Muscle of leg (tissue), 16 donors: ENCODE results near the gene TMEM123. TPM values are rescaled to one million over a fixed set of nuclear protein-coding genes. Genes with fewer than 3 reads are reported as not detected.
A peak's percentile ranks its signal among the peaks of the same experiment; 100 is the strongest.

Experiments
- DNase-seq: peaks from one replicate; pipeline ENCODE4 v3.0.0; 2013
- H3K27ac ChIP-seq: one replicate; pipeline ENCODE4 v1.5.1; 2013; ENCODE audit warnings: mild to moderate bottlenecking, low read length, control low read depth
- H3K27me3 ChIP-seq: one replicate; pipeline ENCODE4 v1.6.1; 2013; ENCODE audit warnings: low read length; ENCODE audit not compliant: control insufficient read depth, insufficient read depth
- H3K36me3 ChIP-seq: one replicate; pipeline ENCODE4 v1.6.1; 2013; ENCODE audit warnings: low read length; ENCODE audit not compliant: control insufficient read depth, insufficient read depth
- H3K4me1 ChIP-seq: one replicate; pipeline ENCODE4 v1.6.1; 2013; ENCODE audit warnings: low read length; ENCODE audit not compliant: control insufficient read depth, insufficient read depth
- H3K4me3 ChIP-seq: one replicate; pipeline ENCODE4 v1.5.1; 2013; ENCODE audit warnings: low read length, control low read depth
- H3K9me3 ChIP-seq: replicated peaks from 2 replicates; pipeline ENCODE4 v1.6.1; 2013; ENCODE audit warnings: low read depth, low read length; ENCODE audit not compliant: control insufficient read depth
- WGBS: methylation state at CpG from one replicate; pipeline ENCODE4 v1.1.5; 2013; ENCODE audit warnings: missing lambda C conversion rate; ENCODE audit not compliant: insufficient coverage; 5-methylcytosine and 5-hydroxymethylcytosine counted together
- long read RNA-seq, 11 donors: transcript quantifications; one replicate each; lab custom pipeline, GENCODE V29; 2026
- polyA plus RNA-seq, 8 donors: library from polyadenylated mRNA; unstranded; fragments of 120-200 nt; gene quantifications; one replicate each; pipeline versions ENCODE4 v1.2.1 to v1.2.3, GENCODE V29; 2013; ENCODE audit warnings: inconsistent platforms in 1 of 8, low replicate concordance in 1 of 8; ENCODE audit not compliant: insufficient read length in 8 of 8, insufficient read depth in 1 of 8
- total RNA-seq: library from RNA; stranded (reverse); fragments of 120-200 nt; gene quantifications from one replicate; pipeline ENCODE4 v1.2.4, GENCODE V29; 2013

The TMEM123 gene
- total RNA-seq (80.2 TPM), polyA plus RNA-seq (100 to 1,000 TPM; 119 to 158 (median 135) TPM)
- long read RNA-seq, donor 1, transcript TMEM123-206 (3 exons, 549 nt), result minor isoform, 7 of 44 reads
- long read RNA-seq, donor 1, transcript TMEM123-202 (5 exons, 3,579 nt), result major isoform, 30 of 44 reads
- long read RNA-seq, donor 1, partial matches to known transcripts, result 7 of 44 reads
- long read RNA-seq, donor 1, other reads (novel, unspliced or antisense), result 0 of 44 reads
- long read RNA-seq, donor 2, transcript TMEM123-202 (5 exons, 3,579 nt), result major isoform, 5 of 9 reads
- long read RNA-seq, donor 2, partial matches to known transcripts, result 0 of 9 reads
- long read RNA-seq, donor 2, other reads (novel, unspliced or antisense), result 0 of 9 reads
- long read RNA-seq, donor 3, transcript TMEM123-206 (3 exons, 549 nt), result minor isoform, 12 of 60 reads
- long read RNA-seq, donor 3, transcript TMEM123-202 (5 exons, 3,579 nt), result major isoform, 36 of 60 reads
- long read RNA-seq, donor 3, partial matches to known transcripts, result 12 of 60 reads
- long read RNA-seq, donor 3, other reads (novel, unspliced or antisense), result 0 of 60 reads
- long read RNA-seq, donor 4, transcript TMEM123-206 (3 exons, 549 nt), result major isoform, 29 of 48 reads
- long read RNA-seq, donor 4, transcript TMEM123-202 (5 exons, 3,579 nt), result minor isoform, 19 of 48 reads
- long read RNA-seq, donor 4, partial matches to known transcripts, result 0 of 48 reads
- long read RNA-seq, donor 4, other reads (novel, unspliced or antisense), result 0 of 48 reads
- long read RNA-seq, donor 5, transcript TMEM123-202 (5 exons, 3,579 nt), result minor isoform, 52 of 157 reads
- long read RNA-seq, donor 5, transcript TMEM123-206 (3 exons, 549 nt), result major isoform, 57 of 157 reads
- long read RNA-seq, donor 5, partial matches to known transcripts, result 48 of 157 reads
- long read RNA-seq, donor 5, other reads (novel, unspliced or antisense), result 0 of 157 reads
- long read RNA-seq, donor 6, transcript TMEM123-206 (3 exons, 549 nt), result minor isoform, 22 of 86 reads
- long read RNA-seq, donor 6, transcript TMEM123-202 (5 exons, 3,579 nt), result major isoform, 43 of 86 reads
- long read RNA-seq, donor 6, partial matches to known transcripts, result 21 of 86 reads
- long read RNA-seq, donor 6, other reads (novel, unspliced or antisense), result 0 of 86 reads
- long read RNA-seq, donor 7, transcript TMEM123-202 (5 exons, 3,579 nt), result major isoform, 30 of 56 reads
- long read RNA-seq, donor 7, transcript TMEM123-206 (3 exons, 549 nt), result minor isoform, 17 of 56 reads
- long read RNA-seq, donor 7, partial matches to known transcripts, result 9 of 56 reads
- long read RNA-seq, donor 7, other reads (novel, unspliced or antisense), result 0 of 56 reads
- long read RNA-seq, donor 8, transcript TMEM123-206 (3 exons, 549 nt), result minor isoform, 21 of 58 reads
- long read RNA-seq, donor 8, transcript TMEM123-202 (5 exons, 3,579 nt), result major isoform, 32 of 58 reads
- long read RNA-seq, donor 8, partial matches to known transcripts, result 5 of 58 reads
- long read RNA-seq, donor 8, other reads (novel, unspliced or antisense), result 0 of 58 reads
- long read RNA-seq, donor 9, transcript TMEM123-202 (5 exons, 3,579 nt), result minor isoform, 18 of 66 reads
- long read RNA-seq, donor 9, transcript TMEM123-206 (3 exons, 549 nt), result major isoform, 28 of 66 reads
- long read RNA-seq, donor 9, partial matches to known transcripts, result 20 of 66 reads
- long read RNA-seq, donor 9, other reads (novel, unspliced or antisense), result 0 of 66 reads
- long read RNA-seq, donor 10, transcript TMEM123-206 (3 exons, 549 nt), result minor isoform, 23 of 64 reads
- long read RNA-seq, donor 10, transcript TMEM123-202 (5 exons, 3,579 nt), result major isoform, 31 of 64 reads
- long read RNA-seq, donor 10, partial matches to known transcripts, result 9 of 64 reads
- long read RNA-seq, donor 10, other reads (novel, unspliced or antisense), result 0 of 64 reads
- long read RNA-seq, donor 11, transcript TMEM123-206 (3 exons, 549 nt), result minor isoform, 14 of 45 reads
- long read RNA-seq, donor 11, transcript TMEM123-202 (5 exons, 3,579 nt), result major isoform, 19 of 45 reads
- long read RNA-seq, donor 11, partial matches to known transcripts, result 12 of 45 reads
- long read RNA-seq, donor 11, other reads (novel, unspliced or antisense), result 0 of 45 reads

- Histone ChIP-seq H3K27me3 (no peaks in the 10 kb centered on the region), H3K27ac (peak within 1 kb of the TSS; percentile 95), H3K4me1 (peaks cover 10% of the 10 kb centered on the region), H3K36me3 (no peaks in the 10 kb centered on the region), H3K4me3 (peak within 1 kb of the TSS; percentile 92), H3K9me3 (no peaks in the 10 kb centered on the region)
- under 1% methylated on average over 73 of the region's 83 CpGs for WGBS
- DNase-seq, result peak; percentile 88
Observed at GRCh38 chr11:102452461-102453301, at the start of gene TMEM123. Gene TMEM123 (minus strand): TSS chr11:102452765. CDS start chr11:102452623, 142 bp downstream.

DNA sequence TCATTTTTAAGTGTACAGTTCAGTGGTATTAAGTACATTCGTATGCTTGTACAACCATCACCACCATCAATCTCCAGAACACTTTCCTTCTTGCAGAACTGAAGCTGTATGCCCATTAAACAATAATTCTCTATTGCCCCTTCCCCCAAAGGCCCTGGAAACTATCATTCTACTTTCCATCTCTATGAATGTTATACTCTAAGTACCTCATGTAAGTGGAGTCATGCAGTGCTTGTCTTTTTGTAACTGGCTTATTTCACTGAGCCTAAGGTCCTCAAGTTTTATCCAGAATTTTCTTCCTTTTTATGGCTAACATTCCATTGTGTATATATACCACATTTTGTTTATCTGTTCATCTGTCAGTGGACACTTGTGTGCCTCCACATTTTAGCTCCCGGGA, 48.3 kb upstream of the TMEM123 start:
- Histone ChIP-seq H3K4me3 (no peak overlapping the region), H3K9me3 (no peaks in the 10 kb centered on the region), H3K36me3 (no peaks in the 10 kb centered on the region), H3K4me1 (no peaks in the 10 kb centered on the region), H3K27ac (no peak overlapping the region), H3K27me3 (no peaks in the 10 kb centered on the region)
- no peak for DNase-seq
- WGBS, result no CpG with 5 or more reads among the region's 2 CpGs

DNA sequence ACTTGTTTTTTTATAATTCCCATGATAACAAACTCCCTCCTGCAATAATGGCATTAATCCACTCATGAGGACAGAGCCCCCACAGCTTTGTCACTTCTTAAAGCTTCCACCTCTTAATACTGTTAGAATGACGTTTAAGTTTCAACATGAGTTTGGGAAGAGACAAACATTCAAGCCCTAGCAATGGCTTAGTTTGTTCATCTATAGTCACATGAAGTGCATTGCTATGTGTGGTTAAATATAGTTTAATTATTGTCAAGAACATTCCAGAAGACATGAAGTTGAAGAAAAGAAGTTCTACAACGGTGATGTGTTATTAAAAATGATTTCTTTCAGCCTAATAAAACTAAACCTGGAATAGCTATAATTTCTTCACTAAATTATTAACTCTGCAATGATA, 47.4 kb upstream of the TMEM123 start:
- no peaks in the 10 kb centered on the region for H3K4me1 ChIP-seq
- H3K4me3 ChIP-seq, result no peak overlapping the region
- DNase-seq, result no peak
- no CpG with 5 or more reads among the region's 2 CpGs for WGBS
- H3K36me3 ChIP-seq, result no peaks in the 10 kb centered on the region
- H3K9me3 ChIP-seq, result no peaks in the 10 kb centered on the region
- peaks cover 2% of the 10 kb centered on the region for H3K27me3 ChIP-seq
- H3K27ac ChIP-seq, result no peak overlapping the region

GRCh38 chr11:102499151-102499550, 46.6 kb upstream of the TMEM123 start:
- H3K27ac ChIP-seq, result no peak overlapping the region
- no peaks in the 10 kb centered on the region for H3K9me3 ChIP-seq
- H3K36me3 ChIP-seq, result no peaks in the 10 kb centered on the region
- no peak for DNase-seq
- H3K27me3 ChIP-seq, result peaks cover 2% of the 10 kb centered on the region
- no CpG with 5 or more reads among the region's 3 CpGs for WGBS
- H3K4me3 ChIP-seq, result no peak overlapping the region
- no peaks in the 10 kb centered on the region for H3K4me1 ChIP-seq

DNA sequence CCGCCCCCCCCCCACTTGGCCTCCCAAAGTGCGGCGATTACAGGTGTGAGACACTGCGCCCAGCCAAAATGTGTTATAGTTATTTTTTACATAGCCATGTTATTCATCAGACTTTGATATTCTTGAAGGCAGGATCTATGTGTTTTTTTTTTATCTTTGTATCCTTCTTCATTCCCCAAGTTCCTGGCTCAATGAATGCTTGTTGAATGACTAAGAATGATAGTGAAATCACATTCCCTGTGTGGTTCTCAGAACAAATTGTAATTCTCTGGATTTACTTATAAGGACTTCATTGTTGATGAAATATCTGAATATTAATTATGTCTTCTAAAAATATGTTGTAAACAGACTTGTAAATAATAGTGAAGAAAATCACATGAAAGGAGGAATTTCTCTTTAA, 44.5 kb upstream of the TMEM123 start:
- Histone ChIP-seq H3K4me1 (no peaks in the 10 kb centered on the region), H3K27me3 (peaks cover 2% of the 10 kb centered on the region), H3K36me3 (no peaks in the 10 kb centered on the region), H3K27ac (no peak overlapping the region), H3K9me3 (no peaks in the 10 kb centered on the region), H3K4me3 (no peak overlapping the region)
- no peak for DNase-seq
- WGBS, result no CpG with 5 or more reads among the region's 4 CpGs

GRCh38 chr11:102495161-102496042, 42.8 kb upstream of the TMEM123 start:
- H3K36me3 ChIP-seq, result no peaks in the 10 kb centered on the region
- DNase-seq, result peak; percentile 86
- 26% methylated on average over 4 of the region's 12 CpGs for WGBS
- H3K9me3 ChIP-seq, result no peaks in the 10 kb centered on the region
- H3K4me3 ChIP-seq, result no peak overlapping the region
- peaks cover 2% of the 10 kb centered on the region for H3K27me3 ChIP-seq
- H3K4me1 ChIP-seq, result no peaks in the 10 kb centered on the region
- no peak overlapping the region for H3K27ac ChIP-seq

DNA sequence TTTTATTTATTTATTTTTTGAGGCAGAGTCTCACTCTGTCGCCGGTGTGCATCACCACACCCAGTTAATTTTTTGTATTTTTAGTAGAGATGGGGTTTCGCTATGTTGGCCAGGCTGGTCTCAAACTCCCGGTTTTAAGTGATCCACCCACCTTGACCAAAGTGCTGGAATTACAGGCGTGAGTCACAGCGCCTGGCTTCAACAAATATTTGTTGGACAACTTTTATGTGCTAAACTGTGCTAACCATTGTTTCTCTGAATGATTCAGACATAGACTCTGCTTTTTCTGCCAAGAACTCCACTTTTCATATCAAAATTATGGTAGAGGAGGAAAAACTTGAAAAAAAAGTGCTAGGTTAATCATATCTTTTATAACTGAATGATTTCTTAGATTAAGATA, 41.7 kb upstream of the TMEM123 start:
- no CpG with 5 or more reads among the region's 6 CpGs for WGBS
- Histone ChIP-seq H3K36me3 (no peaks in the 10 kb centered on the region), H3K27me3 (peaks cover 2% of the 10 kb centered on the region), H3K4me1 (no peaks in the 10 kb centered on the region), H3K27ac (no peak overlapping the region), H3K4me3 (no peak overlapping the region), H3K9me3 (no peaks in the 10 kb centered on the region)
- DNase-seq, result no peak

- Histone ChIP-seq H3K36me3 (no peaks in the 10 kb centered on the region), H3K9me3 (no peaks in the 10 kb centered on the region), H3K27me3 (peaks cover 2% of the 10 kb centered on the region), H3K4me1 (no peaks in the 10 kb centered on the region), H3K4me3 (no peak overlapping the region), H3K27ac (no peak overlapping the region)
- no peak for DNase-seq
- 40% methylated on average over 1 of the region's 5 CpGs for whole genome bisulfite sequencing
Observed at GRCh38 chr11:102493524-102493923, 41.0 kb upstream of the TMEM123 start.
